K562 (cell line): ENCODE results near the gene SALL3. TPM values are rescaled to one million over a fixed set of nuclear protein-coding genes. Genes with fewer than 3 reads are reported as not detected.
"Not testable (repeated sequence)": the region's sequence is repeated elsewhere in the genome, so short reads cannot be mapped to it uniquely, and the experiment has no call there.

Experiments used
- ATAC-seq: fragments of 200-7000 bp; cut with Tn5 transposase; 3 replicates; pipeline ENCODE4 v1.9.1; 2020; ENCODE audit warnings: moderate library complexity
- BruUV-seq: library from RNA; stranded (reverse); fragments of 400-500 nt; replicated peaks from 2 replicates; lab custom pipeline; 2021; lab: Mats Ljungman, UMichigan
- CTCF ChIA-PET: fragments of 300-600 bp; formaldehyde crosslinking; extraction: SDS; loops from one replicate; lab custom pipeline; 2021; ENCODE audit warnings: low intra/inter-chr PET ratio; lab: Yijun Ruan, JAX
- POLR2A ChIA-PET: fragments of 300-600, 350-650 bp; sonication (Branson Sonifier 250); formaldehyde crosslinking; extraction: SDS; loops from one replicate; lab custom pipeline; 2021; ENCODE audit warnings: antibody characterized with exemption, inconsistent platforms; lab: Yijun Ruan, JAX
- DNase-seq, 4 experiments: peaks; one replicate each; pipeline versions ENCODE4 v3.0.0 to v3.0.0-alpha.2; 2011 to 2018; ENCODE audit warnings: low spot score in 3 of 4, mixed read lengths in 3 of 4; ENCODE audit errors: extremely low read depth in 1 of 4
- FAIRE-seq: peaks from 2 replicates; lab custom pipeline; 2011; peaks lifted over from hg19 to GRCh38; lab: Jason Lieb, UNC
- H2AFZ ChIP-seq: 2 replicates; pipeline ENCODE4 v1.6.0; 2011; ENCODE audit warnings: low read depth, low read length, control low read depth, inconsistent platforms
- H3K27ac ChIP-seq: fragments of 200-600 bp; 3 replicates; pipeline ENCODE4 v1.8.0; 2011; ENCODE audit warnings: low read depth, mild to moderate bottlenecking, control low read depth, inconsistent platforms, low read length, moderate library complexity, mixed read lengths; ENCODE audit errors: extremely low read depth
- H3K27me3 ChIP-seq, 2 experiments: fragments of 300-600 bp in 1 of 2; 2 replicates in 1 of 2; 3 replicates in 1 of 2; pipeline versions ENCODE4 v1.6.0 to v1.8.0; 2011; ENCODE audit warnings: inconsistent platforms in 2 of 2, low read length in 2 of 2, mild to moderate bottlenecking in 1 of 2, mixed read lengths in 1 of 2, moderate library complexity in 1 of 2; ENCODE audit not compliant: control insufficient read depth in 2 of 2, insufficient read depth in 2 of 2
- H3K36me3 ChIP-seq: fragments of 300-600 bp; 3 replicates; pipeline ENCODE4 v1.8.0; 2011; ENCODE audit warnings: mild to moderate bottlenecking, low read length, inconsistent platforms; ENCODE audit not compliant: control insufficient read depth, insufficient read depth
- H3K4me1 ChIP-seq, 2 experiments: fragments of 200-600 bp in 1 of 2; replicated peaks in 1 of 2; 2 replicates in 1 of 2; 3 replicates in 1 of 2; pipeline versions ENCODE4 v1.5.1 to v1.8.0; 2011; ENCODE audit warnings: inconsistent platforms in 2 of 2, low read length in 2 of 2, mild to moderate bottlenecking in 1 of 2, mixed read lengths in 1 of 2, moderate library complexity in 1 of 2; ENCODE audit not compliant: control insufficient read depth in 2 of 2, insufficient read depth in 2 of 2
- H3K4me2 ChIP-seq: 2 replicates; pipeline ENCODE4 v1.6.1; 2011; ENCODE audit warnings: low read length, control low read depth, inconsistent platforms, mixed read lengths; ENCODE audit not compliant: insufficient read depth
- H3K4me3 ChIP-seq: fragments of 200-600 bp; sonication (generic), shearing (Covaris generic); 2 replicates; pipeline ENCODE4 v1.5.1; 2016; ENCODE audit warnings: control low read depth, inconsistent platforms
- H3K79me2 ChIP-seq: fragments of 200-600 bp; 3 replicates; pipeline ENCODE4 v1.8.0; 2011; ENCODE audit warnings: low read length, inconsistent platforms; ENCODE audit not compliant: control insufficient read depth, insufficient read depth
- H3K9ac ChIP-seq, 2 experiments: 2 replicates each; pipeline versions ENCODE4 v1.6.0 to v1.6.1; 2011; ENCODE audit warnings: low read depth in 2 of 2, low read length in 2 of 2, control low read depth in 1 of 2, inconsistent platforms in 1 of 2, mild to moderate bottlenecking in 1 of 2, mixed read lengths in 1 of 2; ENCODE audit not compliant: insufficient read depth in 1 of 2
- H3K9me1 ChIP-seq: one replicate; pipeline ENCODE4 v1.6.0; 2011; ENCODE audit warnings: inconsistent platforms, mild to moderate bottlenecking, low read length, moderate library complexity; ENCODE audit not compliant: control insufficient read depth, insufficient read depth
- H3K9me3 ChIP-seq: replicated peaks from 2 replicates; pipeline ENCODE4 v1.5.1; 2011; ENCODE audit warnings: low read depth, low read length, inconsistent platforms; ENCODE audit not compliant: control insufficient read depth, insufficient read depth
- H4K20me1 ChIP-seq: replicated peaks from 2 replicates; pipeline ENCODE4 v1.6.1; 2011; ENCODE audit warnings: low read length, inconsistent platforms, mixed read lengths; ENCODE audit not compliant: control insufficient read depth, insufficient read depth
- BRCA1 ChIP-seq, 2 experiments: fragments of 450-650 bp in 1 of 2; sonication (generic) in 1 of 2; formaldehyde crosslinking in 1 of 2; IDR thresholded peaks; 2 replicates each; pipeline versions ENCODE4 v1.5.0 to v1.6.1; 2017 to 2020; ENCODE audit warnings: mild to moderate bottlenecking in 1 of 2, missing genetic modification reagents in 1 of 2
- CEBPB ChIP-seq: fragments of 450-650 bp; IDR thresholded peaks from 2 replicates; pipeline ENCODE4 v1.6.1; 2016; ENCODE audit warnings: missing genetic modification characterization, missing compliant biosample characterization
- CREM ChIP-seq: IDR thresholded peaks from 2 replicates; pipeline ENCODE4 v1.6.1; 2014; ENCODE audit warnings: antibody characterized with exemption, low read depth
- GTF2A2 ChIP-seq: IDR thresholded peaks from 2 replicates; pipeline ENCODE4 v1.6.1; 2016; ENCODE audit warnings: mild to moderate bottlenecking, missing genetic modification characterization, missing compliant biosample characterization
- L3MBTL2 ChIP-seq: fragments of 450-650 bp; IDR thresholded peaks from 2 replicates; pipeline ENCODE4 v1.6.1; 2016; ENCODE audit warnings: mild to moderate bottlenecking, moderate library complexity
- POLR2A ChIP-seq: fragments of 450-650 bp; conservative IDR thresholded peaks from 2 replicates; pipeline ENCODE4 v1.6.1; 2016
- SP2 ChIP-seq: IDR thresholded peaks from 2 replicates; pipeline ENCODE4 v1.6.1; 2011; ENCODE audit warnings: mild to moderate bottlenecking, low read depth, low read length, moderate library complexity; ENCODE audit not compliant: poor library complexity, severe bottlenecking; ENCODE audit errors: extremely low read depth
- ZNF551 ChIP-seq: fragments of 250-450 bp; sonication (Bioruptor Pico); IDR thresholded peaks from 2 replicates; pipeline ENCODE4 v1.5.0; 2021; ENCODE audit warnings: mild to moderate bottlenecking, moderate library complexity
- WGBS: fragments of 100-300 bp; shearing (Covaris generic); methylation state at CpG from one replicate; pipeline ENCODE4 v1.1.6; 2016; ENCODE audit warnings: low coverage, mixed read lengths; ENCODE audit not compliant: insufficient coverage; ENCODE audit errors: missing lambda C conversion rate; 5-methylcytosine and 5-hydroxymethylcytosine counted together
- in situ Hi-C: fragments of 300-500 bp; cut with MboI; formaldehyde crosslinking; loops from 4 replicates; pipeline ENCODE4 v1.15.0; 2018; ENCODE audit warnings: inconsistent platforms, mixed read lengths
- intact Hi-C: fragments of 100-400 bp; cut with micrococcal nuclease; formaldehyde crosslinking; loops from 2 replicates; pipeline ENCODE4 v1.14.2; 2022
- polyA plus RNA-seq, 8 experiments: library from polyadenylated mRNA; depleted of rRNA in 4 of 8; stranded (reverse) in 5 of 8; unstranded in 3 of 8; fragments of >200 nt; fragmentation: Nextera tagmentation in 2 of 8; fragmentation: Illumina TruSeq in 1 of 8; extraction: Ambion mirVana in 2 of 8; extraction: Trizol in 1 of 8; gene quantifications; 2 replicates each; pipeline versions ENCODE4 v1.2.1 to v1.2.3, GENCODE V29; 2011 to 2014; ENCODE audit warnings: inconsistent platforms in 1 of 8, missing spikeins in 1 of 8
- total RNA-seq, 7 experiments: library from RNA; depleted of rRNA in 6 of 7; stranded (reverse); fragments of >200 nt in 6 of 7; fragmentation: Illumina TruSeq in 2 of 7; extraction: Trizol in 2 of 7; gene quantifications; 2 replicates each; pipeline versions ENCODE4 v1.2.1 to v1.2.3, GENCODE V29; 2011 to 2021; ENCODE audit warnings: low replicate concordance in 1 of 7
- TF ChIP-seq, protein P1 (sequence below), 2 experiments: IDR thresholded peaks in 1 of 2; conservative IDR thresholded peaks in 1 of 2; 2 replicates each; pipeline ENCODE4 v1.6.1; 2016; ENCODE audit warnings: low read depth in 2 of 2, mild to moderate bottlenecking in 1 of 2, missing compliant biosample characterization in 1 of 2, missing genetic modification characterization in 1 of 2, moderate library complexity in 1 of 2
- TF ChIP-seq, protein P2 (sequence below), 3 experiments: fragments of 200-800 bp in 1 of 3; fragments of 250-450 bp in 1 of 3; fragments of 450-650 bp in 1 of 3; sonication (Bioruptor Pico) in 1 of 3; sonication (Bioruptor generic) in 1 of 3; formaldehyde crosslinking in 1 of 3; IDR thresholded peaks; 2 replicates each; pipeline versions ENCODE4 v1.6.1 to v1.8.0; 2016 to 2022; ENCODE audit warnings: mild to moderate bottlenecking in 2 of 3, missing genetic modification characterization in 2 of 3, missing compliant biosample characterization in 1 of 3, moderate library complexity in 1 of 3

The SALL3 gene
- total and polyA plus RNA-seq, 9 of the 15 experiments (the other 6 are each of a cell fraction or from before 2014, with no cell fraction given) = not detected

DNA sequence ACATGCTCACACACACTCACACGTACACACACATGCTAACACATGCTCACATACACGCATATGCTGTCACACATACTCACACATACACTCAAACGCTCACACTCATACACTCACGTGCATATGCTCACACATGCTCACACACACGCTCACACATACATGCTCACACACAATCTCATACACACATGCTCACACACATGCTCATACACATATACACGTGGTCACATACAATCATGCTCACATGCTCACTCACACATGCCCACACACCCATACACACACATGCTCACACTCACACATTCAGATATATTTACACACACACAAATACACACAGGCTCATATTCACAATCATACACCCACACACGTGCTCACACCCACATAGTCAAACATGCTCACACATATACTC is 17.5 kb upstream of the SALL3 start:
- H3K9ac ChIP-seq = no peak overlapping the region
- CTCF ChIA-PET = no interaction called here
- TF ChIP-seq CEBPB (no peak), BRCA1 (IDR thresholded peaks at IDR 0.05) (no peak), BRCA1 (CRISPR knock-in tag; IDR thresholded peaks at IDR 0.05) (no peak), POLR2A (no peak), CREM (no peak), SP2 (no peak), GTF2A2 (no peak), L3MBTL2 (no peak), ZNF551 (CRISPR knock-in tag) (no peak)
- TF ChIP-seq, protein P1, sequence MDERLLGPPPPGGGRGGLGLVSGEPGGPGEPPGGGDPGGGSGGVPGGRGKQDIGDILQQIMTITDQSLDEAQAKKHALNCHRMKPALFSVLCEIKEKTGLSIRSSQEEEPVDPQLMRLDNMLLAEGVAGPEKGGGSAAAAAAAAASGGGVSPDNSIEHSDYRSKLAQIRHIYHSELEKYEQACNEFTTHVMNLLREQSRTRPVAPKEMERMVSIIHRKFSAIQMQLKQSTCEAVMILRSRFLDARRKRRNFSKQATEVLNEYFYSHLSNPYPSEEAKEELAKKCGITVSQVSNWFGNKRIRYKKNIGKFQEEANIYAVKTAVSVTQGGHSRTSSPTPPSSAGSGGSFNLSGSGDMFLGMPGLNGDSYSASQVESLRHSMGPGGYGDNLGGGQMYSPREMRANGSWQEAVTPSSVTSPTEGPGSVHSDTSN (CRISPR knock-in tag; IDR thresholded peaks at IDR 0.05; ENCODE audit: low read depth) = no peak
- TF ChIP-seq, protein P1 (tag; conservative IDR thresholded peaks at IDR 0.05; ENCODE audit: low read depth) = no peak
- TF ChIP-seq, protein P2, sequence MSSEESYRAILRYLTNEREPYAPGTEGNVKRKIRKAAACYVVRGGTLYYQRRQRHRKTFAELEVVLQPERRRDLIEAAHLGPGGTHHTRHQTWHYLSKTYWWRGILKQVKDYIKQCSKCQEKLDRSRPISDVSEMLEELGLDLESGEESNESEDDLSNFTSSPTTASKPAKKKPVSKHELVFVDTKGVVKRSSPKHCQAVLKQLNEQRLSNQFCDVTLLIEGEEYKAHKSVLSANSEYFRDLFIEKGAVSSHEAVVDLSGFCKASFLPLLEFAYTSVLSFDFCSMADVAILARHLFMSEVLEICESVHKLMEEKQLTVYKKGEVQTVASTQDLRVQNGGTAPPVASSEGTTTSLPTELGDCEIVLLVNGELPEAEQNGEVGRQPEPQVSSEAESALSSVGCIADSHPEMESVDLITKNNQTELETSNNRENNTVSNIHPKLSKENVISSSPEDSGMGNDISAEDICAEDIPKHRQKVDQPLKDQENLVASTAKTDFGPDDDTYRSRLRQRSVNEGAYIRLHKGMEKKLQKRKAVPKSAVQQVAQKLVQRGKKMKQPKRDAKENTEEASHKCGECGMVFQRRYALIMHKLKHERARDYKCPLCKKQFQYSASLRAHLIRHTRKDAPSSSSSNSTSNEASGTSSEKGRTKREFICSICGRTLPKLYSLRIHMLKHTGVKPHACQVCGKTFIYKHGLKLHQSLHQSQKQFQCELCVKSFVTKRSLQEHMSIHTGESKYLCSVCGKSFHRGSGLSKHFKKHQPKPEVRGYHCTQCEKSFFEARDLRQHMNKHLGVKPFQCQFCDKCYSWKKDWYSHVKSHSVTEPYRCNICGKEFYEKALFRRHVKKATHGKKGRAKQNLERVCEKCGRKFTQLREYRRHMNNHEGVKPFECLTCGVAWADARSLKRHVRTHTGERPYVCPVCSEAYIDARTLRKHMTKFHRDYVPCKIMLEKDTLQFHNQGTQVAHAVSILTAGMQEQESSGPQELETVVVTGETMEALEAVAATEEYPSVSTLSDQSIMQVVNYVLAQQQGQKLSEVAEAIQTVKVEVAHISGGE (CRISPR knock-in tag; IDR thresholded peaks at IDR 0.05) = no peak
- no peak overlapping the region for H3K27ac ChIP-seq
- no peaks in the 10 kb centered on the region for H3K9me1 ChIP-seq
- no peaks in the 10 kb centered on the region for H3K4me1 ChIP-seq
- no peak for DNase-seq
- POLR2A ChIA-PET = no interaction called here
- peaks cover 0 to 5% of the 10 kb centered on the region in 2 experiments; a peak in 1 of 5 replicates for H3K27me3 ChIP-seq
- no peak overlapping the region for H3K4me3 ChIP-seq
- WGBS = 0% methylated on average over 6 of the region's 7 CpGs
- H3K9me3 ChIP-seq = peaks cover 3% of the 10 kb centered on the region; the same call in 1 of the 2 replicates
- H3K36me3 ChIP-seq = no peaks in the 10 kb centered on the region
- intact Hi-C loops = no loop called here
- no peaks in the 10 kb centered on the region for H4K20me1 ChIP-seq
- no peak for ATAC-seq
- no peak overlapping the region for H2AFZ ChIP-seq
- H3K79me2 ChIP-seq = no peaks in the 10 kb centered on the region
- no TSS peak for BruUV-seq
- in situ Hi-C loops = no loop called here
- no peak for FAIRE-seq
- no peak overlapping the region for H3K4me2 ChIP-seq

DNA sequence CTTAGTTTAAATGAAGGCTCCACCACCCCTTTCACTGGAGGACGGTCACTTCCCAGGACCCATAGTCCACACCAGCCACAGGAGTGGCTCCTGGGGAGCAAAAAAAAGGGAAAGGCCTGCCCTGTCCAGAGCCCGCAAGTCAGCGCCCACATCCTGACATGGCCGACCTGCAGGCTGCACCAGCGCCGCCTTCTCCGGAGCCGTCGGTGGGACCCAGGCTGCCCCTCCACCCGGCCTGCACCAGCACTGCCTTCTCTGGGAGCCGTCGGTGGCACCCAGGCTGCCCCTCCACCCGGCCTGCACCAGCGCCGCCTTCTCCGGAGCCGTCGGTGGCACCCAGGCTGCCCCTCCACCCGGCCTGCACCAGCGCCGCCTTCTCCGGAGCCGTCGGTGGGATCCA is 14.9 kb upstream of the SALL3 start:
- intact Hi-C loops, H3K9me1 ChIP-seq, H3K27ac ChIP-seq, DNase-seq, H3K9ac ChIP-seq, BruUV-seq, CTCF ChIA-PET, H3K9me3 ChIP-seq, H3K4me1 ChIP-seq, in situ Hi-C loops, H2AFZ ChIP-seq, H3K36me3 ChIP-seq, H3K4me2 ChIP-seq, H3K4me3 ChIP-seq, FAIRE-seq, POLR2A ChIA-PET, ATAC-seq, H3K79me2 ChIP-seq, H4K20me1 ChIP-seq: not testable (repeated sequence)
- 7% methylated on average over 15 of the region's 24 CpGs for WGBS
- peaks cover 0 to 18% of the 10 kb centered on the region in 2 experiments; a peak in 2 of 5 replicates for H3K27me3 ChIP-seq
